ENCODE data around the gene CEP128.
A peak's percentile ranks its signal among the peaks of the same experiment; 100 is the strongest.

CEP128 gene

DNA sequence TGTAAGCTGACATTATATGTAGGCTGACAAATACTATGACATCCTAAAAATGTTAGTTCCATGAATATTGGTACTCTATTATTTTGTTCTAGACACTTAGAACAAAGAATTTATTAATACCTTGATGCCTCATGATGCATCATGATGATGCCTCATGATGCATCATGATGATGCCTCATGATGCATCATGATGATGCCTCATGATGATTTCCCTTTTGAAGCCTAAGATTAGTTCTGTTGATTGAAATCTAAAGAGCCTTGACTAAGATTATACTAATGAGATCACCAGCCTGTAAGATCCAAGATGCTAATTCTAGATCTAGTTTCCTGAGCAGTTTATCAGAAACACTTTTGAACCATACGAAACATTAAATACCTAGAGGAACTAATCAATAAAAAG lies 4.6 kb upstream of the CEP128 start:
- H3K4me1 Mint-ChIP-seq = peaks cover 16% of the 10 kb centered on the region
- peaks cover 4% of the 10 kb centered on the region for H3K36me3 Mint-ChIP-seq (ENCODE audit: insufficient read depth)
- ATAC-seq (replicated peaks; ENCODE audit: extremely low read depth, poor library complexity, severe bottlenecking) = no peak
- H3K4me3 Mint-ChIP-seq = no peak overlapping the region
- H3K9me3 Mint-ChIP-seq = no peaks in the 10 kb centered on the region
- no peak overlapping the region for H3K27ac Mint-ChIP-seq (ENCODE audit: low read depth)
- DNase-seq (ENCODE audit: low spot score in 2 of 2) = no peak
- H3K27me3 Mint-ChIP-seq = no peaks in the 10 kb centered on the region

DNA sequence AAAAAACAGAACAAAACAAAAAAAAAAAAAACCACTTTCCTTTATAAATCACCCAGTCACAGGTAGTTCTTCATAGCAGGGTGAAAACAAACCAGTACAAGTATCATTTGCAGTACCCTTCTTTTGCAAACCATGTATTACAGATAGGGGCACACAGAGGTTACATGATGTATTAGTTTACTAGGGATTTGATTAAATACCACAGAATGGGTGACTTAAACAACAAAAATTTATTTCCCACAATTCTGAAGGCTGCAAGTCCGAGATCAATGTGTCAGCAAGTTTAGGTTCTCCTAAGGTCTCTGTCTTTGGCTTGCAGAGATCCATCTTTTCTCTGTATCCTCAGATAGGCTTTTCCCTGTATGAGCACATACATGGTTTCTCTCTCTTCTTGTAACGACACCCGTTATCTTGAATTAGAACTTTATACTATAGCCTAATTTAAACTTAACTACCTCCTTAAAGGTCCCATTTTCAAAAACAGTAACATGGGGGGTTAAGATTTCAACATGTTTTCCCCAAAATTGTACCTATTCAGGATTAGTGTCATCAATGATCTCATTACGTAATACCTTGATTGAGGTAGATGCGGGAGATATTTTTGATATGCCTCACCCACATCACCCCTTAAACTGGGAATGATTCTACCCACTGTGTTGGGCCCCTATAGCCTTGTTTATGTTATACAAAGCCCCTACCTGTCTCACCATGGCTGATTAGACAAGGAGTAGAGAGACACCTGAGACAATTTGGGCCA lies 3.5 kb upstream of the CEP128 start:
- ATAC-seq (replicated peaks; ENCODE audit: extremely low read depth, poor library complexity, severe bottlenecking) (no peak), DNase-seq (ENCODE audit: low spot score in 2 of 2) (no peak)
- H3K36me3 Mint-ChIP-seq (ENCODE audit: insufficient read depth) = peaks cover 4% of the 10 kb centered on the region
- H3K27me3 Mint-ChIP-seq = no peaks in the 10 kb centered on the region
- no peak overlapping the region for H3K27ac Mint-ChIP-seq (ENCODE audit: low read depth)
- H3K4me3 Mint-ChIP-seq = no peak overlapping the region
- peaks cover 22% of the 10 kb centered on the region for H3K4me1 Mint-ChIP-seq
- H3K9me3 Mint-ChIP-seq = no peaks in the 10 kb centered on the region

DNA sequence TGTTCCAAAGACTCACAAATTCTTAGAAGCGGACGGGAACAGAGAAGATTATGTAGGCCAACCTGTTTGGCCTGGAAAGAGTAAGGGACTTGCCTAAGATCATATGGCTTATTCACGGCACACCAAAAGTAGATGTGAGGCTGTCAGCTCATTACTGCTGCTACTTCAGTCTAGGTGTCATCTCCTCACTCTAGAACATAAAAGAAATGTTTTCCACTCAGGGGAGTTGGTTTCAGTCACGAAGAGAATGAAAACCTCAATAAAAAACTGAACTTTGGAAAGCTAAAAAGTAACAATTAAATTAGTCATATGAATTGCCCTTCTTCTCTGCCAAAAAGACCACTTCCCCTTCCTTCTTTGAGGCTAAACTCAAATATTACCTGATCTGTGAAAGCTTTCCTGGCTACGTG lies 658 bp upstream of the CEP128 start:
- peaks cover 2% of the 10 kb centered on the region for H3K36me3 Mint-ChIP-seq (ENCODE audit: insufficient read depth)
- no peaks in the 10 kb centered on the region for H3K27me3 Mint-ChIP-seq
- no peaks in the 10 kb centered on the region for H3K9me3 Mint-ChIP-seq
- H3K4me1 Mint-ChIP-seq = peaks cover 28% of the 10 kb centered on the region
- peak; percentile 67 for ATAC-seq (replicated peaks; ENCODE audit: extremely low read depth, poor library complexity, severe bottlenecking)
- peak overlapping the region; percentile 89 for H3K27ac Mint-ChIP-seq (ENCODE audit: low read depth)
- peak overlapping the region; percentile 85 for H3K4me3 Mint-ChIP-seq
- DNase-seq (ENCODE audit: low spot score in 2 of 2) = no peak

DNA sequence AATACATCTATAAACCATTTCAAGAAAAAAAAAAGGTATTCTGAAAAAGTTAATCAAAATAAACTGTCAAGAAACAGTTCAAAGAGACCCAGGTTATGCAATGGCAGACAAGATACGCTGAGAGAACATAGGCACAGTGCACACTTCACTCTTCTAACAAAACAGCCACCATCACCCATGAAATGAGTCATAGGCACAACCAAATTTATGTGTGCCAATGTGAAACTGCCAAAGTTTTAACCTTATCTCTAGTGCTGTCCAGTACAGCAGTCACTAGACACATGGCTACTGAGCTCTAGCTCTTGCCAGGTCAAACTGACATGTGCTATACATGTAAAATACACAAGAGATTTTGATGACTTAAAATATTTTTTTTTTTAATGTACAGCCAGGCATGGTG lies 1.4 kb downstream of the CEP128 start:
- Mint-ChIP-seq H3K36me3 (ENCODE audit: insufficient read depth) (peaks cover 4% of the 10 kb centered on the region), H3K4me1 (peaks cover 28% of the 10 kb centered on the region), H3K27ac (ENCODE audit: low read depth) (no peak overlapping the region), H3K9me3 (no peaks in the 10 kb centered on the region), H3K27me3 (no peaks in the 10 kb centered on the region), H3K4me3 (no peak overlapping the region)
- DNase-seq (ENCODE audit: low spot score in 2 of 2) = no peak
- peak; percentile 30 for ATAC-seq (replicated peaks; ENCODE audit: extremely low read depth, poor library complexity, severe bottlenecking)

DNA sequence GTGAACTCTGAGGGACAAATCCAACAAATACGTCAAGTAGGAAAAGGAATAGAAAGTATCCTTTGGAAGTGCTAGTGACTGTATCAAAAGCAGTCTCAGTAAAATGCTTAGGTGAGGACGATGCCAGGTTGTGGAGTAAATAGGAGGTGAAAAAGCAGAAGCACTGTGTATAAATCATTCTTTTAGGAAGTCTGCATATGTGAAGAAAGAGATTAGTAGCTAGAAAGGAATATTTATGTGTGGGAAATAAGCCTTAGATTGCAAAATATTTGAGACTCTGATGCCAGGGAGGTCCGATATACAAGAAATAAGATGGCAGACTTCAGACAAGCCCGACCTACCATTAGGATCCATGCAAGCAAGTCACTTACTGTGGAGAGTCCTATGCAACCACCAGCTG lies 7.9 kb downstream of the CEP128 start:
- no peaks in the 10 kb centered on the region for H3K9me3 Mint-ChIP-seq
- peaks cover 46% of the 10 kb centered on the region for H3K4me1 Mint-ChIP-seq
- DNase-seq (ENCODE audit: low spot score in 2 of 2) = no peak
- H3K4me3 Mint-ChIP-seq = no peak overlapping the region
- H3K36me3 Mint-ChIP-seq (ENCODE audit: insufficient read depth) = peaks cover 12% of the 10 kb centered on the region
- peak overlapping the region; percentile 80 for H3K27ac Mint-ChIP-seq (ENCODE audit: low read depth)
- ATAC-seq (replicated peaks; ENCODE audit: extremely low read depth, poor library complexity, severe bottlenecking) = no peak
- H3K27me3 Mint-ChIP-seq = no peaks in the 10 kb centered on the region

DNA sequence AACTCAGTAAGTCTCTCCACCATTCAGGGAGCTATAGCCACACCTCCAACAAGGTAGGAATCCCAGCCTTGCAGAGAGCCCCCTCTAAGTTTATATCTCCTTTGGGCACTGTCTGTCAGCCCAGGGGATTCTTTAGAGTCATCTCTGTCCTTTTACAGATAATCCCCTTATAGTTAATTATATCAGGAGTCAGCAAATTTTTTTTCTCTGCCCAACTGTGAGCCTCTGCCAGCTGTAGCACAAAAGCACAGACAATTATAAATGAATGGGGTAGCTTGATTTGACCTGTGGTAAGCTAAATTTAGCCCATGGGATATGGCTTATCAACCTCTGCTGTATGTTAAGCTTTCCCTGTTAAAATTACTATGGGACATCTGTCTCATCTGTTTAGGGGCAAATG lies 8.3 kb downstream of the CEP128 start:
- no peaks in the 10 kb centered on the region for H3K27me3 Mint-ChIP-seq
- peaks cover 12% of the 10 kb centered on the region for H3K36me3 Mint-ChIP-seq (ENCODE audit: insufficient read depth)
- ATAC-seq (replicated peaks; ENCODE audit: extremely low read depth, poor library complexity, severe bottlenecking) = no peak
- DNase-seq (ENCODE audit: low spot score in 2 of 2) = no peak
- H3K9me3 Mint-ChIP-seq = no peaks in the 10 kb centered on the region
- no peak overlapping the region for H3K4me3 Mint-ChIP-seq
- H3K4me1 Mint-ChIP-seq = peaks cover 50% of the 10 kb centered on the region
- H3K27ac Mint-ChIP-seq (ENCODE audit: low read depth) = peak overlapping the region; percentile 80

DNA sequence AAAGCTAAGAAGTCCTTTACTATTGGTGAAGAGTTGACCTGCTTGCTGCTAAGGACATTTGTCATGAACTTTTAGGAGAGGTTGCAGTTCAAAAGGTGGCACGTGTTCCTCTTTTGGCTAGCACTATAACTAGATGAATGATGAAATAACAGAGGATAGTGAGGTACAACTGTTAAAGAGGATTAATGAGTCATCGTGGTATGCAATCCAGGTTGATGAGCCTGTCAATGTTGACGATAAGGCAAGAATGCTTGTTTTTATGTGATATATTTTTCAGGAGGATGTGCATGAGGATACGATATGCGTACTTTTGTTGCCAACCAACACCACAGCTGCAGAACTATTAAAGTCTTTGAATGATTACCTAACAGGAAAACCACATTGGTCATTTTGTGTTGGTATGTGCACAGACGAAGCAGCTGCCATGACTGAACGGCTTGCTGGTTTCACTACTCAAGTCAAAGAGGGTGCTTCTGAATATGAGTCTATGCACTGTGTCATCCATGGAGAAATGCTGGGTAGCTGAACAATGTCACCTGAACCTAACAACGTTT lies 10.6 kb downstream of the CEP128 start:
- H3K27me3 Mint-ChIP-seq = no peaks in the 10 kb centered on the region
- peaks cover 11% of the 10 kb centered on the region for H3K36me3 Mint-ChIP-seq (ENCODE audit: insufficient read depth)
- H3K4me1 Mint-ChIP-seq = peaks cover 65% of the 10 kb centered on the region
- H3K9me3 Mint-ChIP-seq = no peaks in the 10 kb centered on the region
- ATAC-seq (replicated peaks; ENCODE audit: extremely low read depth, poor library complexity, severe bottlenecking) (peak; percentile 90), DNase-seq (ENCODE audit: low spot score in 2 of 2) (peak in 1 of 2 donors; percentile 68)
- H3K4me3 Mint-ChIP-seq = peak overlapping the region; percentile 65
- peak overlapping the region; percentile 92 for H3K27ac Mint-ChIP-seq (ENCODE audit: low read depth)

DNA sequence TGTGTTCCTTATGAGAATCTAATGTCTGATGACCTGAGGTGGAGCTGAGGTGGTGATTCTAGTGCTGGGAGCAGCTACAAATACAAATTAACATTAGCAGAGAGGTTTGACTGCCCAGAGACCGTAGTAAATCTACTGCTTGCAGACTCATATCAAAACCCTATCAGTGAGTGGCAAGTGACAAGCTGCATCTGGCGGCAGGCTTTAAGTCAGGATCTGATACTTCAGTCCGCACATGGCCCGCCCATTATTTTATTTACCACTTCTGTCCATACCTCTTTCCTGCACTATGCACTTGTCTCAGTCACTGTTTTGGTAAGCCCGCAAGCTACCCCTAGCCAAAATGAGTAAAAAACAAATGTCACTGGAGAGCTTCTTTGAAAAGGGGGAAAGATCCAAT lies 11.4 kb downstream of the CEP128 start:
- Mint-ChIP-seq H3K36me3 (ENCODE audit: insufficient read depth) (peaks cover 9% of the 10 kb centered on the region), H3K9me3 (no peaks in the 10 kb centered on the region), H3K4me3 (peak overlapping the region; percentile 65), H3K27me3 (no peaks in the 10 kb centered on the region), H3K27ac (ENCODE audit: low read depth) (peak overlapping the region; percentile 92), H3K4me1 (peaks cover 72% of the 10 kb centered on the region)
- ATAC-seq (replicated peaks; ENCODE audit: extremely low read depth, poor library complexity, severe bottlenecking) (no peak), DNase-seq (ENCODE audit: low spot score in 2 of 2) (no peak)

DNA sequence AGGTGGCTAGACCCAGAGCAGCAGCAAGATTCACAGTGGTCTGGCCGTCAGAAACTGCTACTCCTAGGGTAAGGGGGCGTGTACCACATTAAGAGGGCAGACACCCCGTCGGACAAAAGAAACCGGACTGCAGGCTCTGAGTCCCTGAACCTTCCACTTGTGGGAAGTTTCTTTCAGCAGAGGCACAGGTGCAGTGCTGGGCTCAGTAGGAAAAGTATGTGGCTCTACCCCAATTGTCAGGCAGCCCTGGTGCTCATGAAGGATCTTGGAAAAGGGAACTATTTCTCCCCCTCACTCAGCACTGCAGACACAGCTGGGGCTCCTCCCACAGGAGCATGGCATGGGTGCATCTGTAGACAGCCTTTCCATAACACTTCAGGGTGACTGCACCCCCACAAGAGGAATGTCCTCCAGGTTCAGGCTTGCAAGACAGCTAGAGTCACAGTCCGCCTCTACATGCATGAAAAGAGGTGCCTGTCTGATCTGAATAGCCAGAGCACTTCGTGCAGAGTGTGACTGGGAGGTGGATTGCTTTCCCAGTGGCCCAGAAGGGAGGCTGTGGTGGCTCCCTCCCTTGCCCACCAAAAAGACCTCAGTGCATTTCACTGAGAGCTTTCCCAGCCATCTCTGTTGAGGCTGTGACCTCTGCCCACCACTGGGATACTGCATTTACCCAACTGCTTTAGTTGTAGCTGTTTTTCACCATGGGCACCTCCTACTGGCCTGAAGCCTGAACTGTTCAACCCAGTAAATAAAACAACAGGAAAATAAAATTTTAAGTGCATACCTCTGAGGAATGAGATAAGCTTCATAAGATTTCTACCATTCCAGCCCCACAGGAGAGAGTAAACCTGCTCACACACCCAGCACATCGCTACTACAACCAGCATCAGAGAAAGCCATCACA lies 14.2 kb downstream of the CEP128 start:
- H3K4me1 Mint-ChIP-seq = peaks cover 65% of the 10 kb centered on the region
- no peaks in the 10 kb centered on the region for H3K9me3 Mint-ChIP-seq
- no peak for DNase-seq (ENCODE audit: low spot score in 2 of 2)
- H3K27ac Mint-ChIP-seq (ENCODE audit: low read depth) = no peak overlapping the region
- H3K4me3 Mint-ChIP-seq = no peak overlapping the region
- H3K36me3 Mint-ChIP-seq (ENCODE audit: insufficient read depth) = peaks cover 11% of the 10 kb centered on the region
- H3K27me3 Mint-ChIP-seq = no peaks in the 10 kb centered on the region
- no peak for ATAC-seq (replicated peaks; ENCODE audit: extremely low read depth, poor library complexity, severe bottlenecking)

DNA sequence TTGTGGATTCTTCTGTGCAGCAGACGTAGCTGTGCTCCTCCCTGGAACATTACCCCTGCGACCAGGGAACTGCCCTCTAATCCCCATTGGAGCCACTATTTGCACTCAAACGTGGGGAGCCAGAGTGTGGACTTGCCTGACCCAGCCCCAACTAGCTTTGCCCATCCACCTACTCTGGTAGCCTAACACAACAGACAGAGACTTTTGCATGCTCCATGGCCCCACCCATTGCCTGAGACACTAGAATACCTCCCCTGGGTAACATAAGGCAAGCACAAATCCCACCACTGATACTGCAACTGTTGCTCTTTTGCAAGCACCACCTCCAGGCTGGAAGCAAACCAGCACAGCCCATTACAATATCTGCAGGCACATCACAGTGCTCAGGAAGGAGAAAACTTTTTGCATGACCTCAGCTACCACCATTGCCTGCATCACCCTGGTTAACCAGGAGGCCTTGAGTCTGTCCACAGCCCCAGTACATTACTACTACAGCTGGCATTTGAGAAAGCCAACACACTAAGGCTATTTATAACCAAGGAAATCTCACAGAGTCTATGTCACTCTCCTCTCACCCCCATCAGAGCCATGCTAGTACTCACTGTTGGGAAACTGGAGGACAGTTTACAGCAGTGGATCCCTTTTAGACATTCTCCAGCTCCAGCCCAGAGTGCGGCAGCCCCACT lies 15.0 kb downstream of the CEP128 start:
- Mint-ChIP-seq H3K4me3 (no peak overlapping the region), H3K36me3 (ENCODE audit: insufficient read depth) (peaks cover 11% of the 10 kb centered on the region), H3K4me1 (peaks cover 58% of the 10 kb centered on the region), H3K9me3 (no peaks in the 10 kb centered on the region), H3K27me3 (no peaks in the 10 kb centered on the region), H3K27ac (ENCODE audit: low read depth) (no peak overlapping the region)
- ATAC-seq (replicated peaks; ENCODE audit: extremely low read depth, poor library complexity, severe bottlenecking) = no peak
- no peak for DNase-seq (ENCODE audit: low spot score in 2 of 2)

DNA sequence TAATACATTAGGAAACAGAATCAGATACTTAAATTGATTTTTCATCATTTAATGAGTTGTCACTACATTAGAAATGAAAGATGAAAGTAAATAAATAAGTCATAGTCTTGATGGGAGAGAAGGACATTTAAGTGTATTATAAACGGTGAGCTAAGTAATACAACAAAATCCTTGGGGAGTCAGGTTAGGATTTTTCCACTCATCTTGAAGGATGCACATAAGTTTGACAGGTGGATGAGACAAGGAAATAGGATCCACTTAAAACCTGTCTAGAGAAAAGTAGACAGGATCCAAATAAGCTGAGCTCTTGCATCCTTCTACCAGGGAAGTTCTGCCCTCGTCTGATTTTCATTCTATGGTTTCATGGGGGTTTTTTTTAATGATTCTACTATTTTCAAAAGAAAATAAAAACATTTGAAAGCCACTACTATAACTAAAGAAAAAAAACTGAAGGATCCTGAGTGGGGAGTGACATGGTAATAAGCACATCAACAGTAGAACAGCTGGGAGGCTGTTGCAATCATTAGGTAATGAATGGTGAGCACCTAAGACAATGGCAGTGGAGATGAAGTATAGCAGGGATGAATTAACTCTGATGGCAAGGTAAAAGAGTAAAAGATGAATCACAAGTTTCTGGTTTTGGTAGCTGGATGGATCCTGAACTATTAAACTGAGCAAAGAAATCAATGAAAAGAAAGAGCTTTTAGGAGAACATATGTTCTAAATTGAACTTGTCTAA lies 17.0 kb downstream of the CEP128 start:
- H3K27ac Mint-ChIP-seq (ENCODE audit: low read depth) = peak overlapping the region; percentile 11
- peaks cover 38% of the 10 kb centered on the region for H3K4me1 Mint-ChIP-seq
- ATAC-seq (replicated peaks; ENCODE audit: extremely low read depth, poor library complexity, severe bottlenecking) (no peak), DNase-seq (ENCODE audit: low spot score in 2 of 2) (no peak)
- no peaks in the 10 kb centered on the region for H3K9me3 Mint-ChIP-seq
- no peak overlapping the region for H3K4me3 Mint-ChIP-seq
- peaks cover 2% of the 10 kb centered on the region for H3K36me3 Mint-ChIP-seq (ENCODE audit: insufficient read depth)
- no peaks in the 10 kb centered on the region for H3K27me3 Mint-ChIP-seq

DNA sequence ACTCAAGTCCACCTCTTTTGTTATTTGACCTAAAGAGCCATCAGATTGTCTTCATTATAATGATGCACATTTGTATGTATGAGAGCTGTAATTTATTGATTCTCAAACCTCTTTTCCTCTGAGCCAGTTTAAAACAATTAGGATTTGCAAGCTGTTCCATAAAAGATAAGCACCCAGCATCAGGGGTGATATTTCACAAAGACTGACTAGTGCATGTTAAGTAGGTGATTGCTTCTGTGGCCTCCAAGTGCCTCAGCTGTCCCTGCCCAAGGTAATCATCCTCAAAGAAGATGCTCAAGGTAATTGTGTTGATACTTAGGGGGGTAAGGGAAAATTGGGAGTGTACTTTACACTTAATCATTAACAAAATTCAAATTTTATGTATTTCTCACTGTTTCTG lies 18.2 kb downstream of the CEP128 start:
- DNase-seq (ENCODE audit: low spot score in 2 of 2) = no peak

More for the DNA sequence above, 18.2 kb downstream of the CEP128 start:
- Mint-ChIP-seq H3K4me3 (no peak overlapping the region), H3K36me3 (ENCODE audit: insufficient read depth) (peaks cover 2% of the 10 kb centered on the region), H3K27me3 (no peaks in the 10 kb centered on the region), H3K27ac (ENCODE audit: low read depth) (no peak overlapping the region), H3K9me3 (no peaks in the 10 kb centered on the region), H3K4me1 (peaks cover 29% of the 10 kb centered on the region)
- ATAC-seq (replicated peaks; ENCODE audit: extremely low read depth, poor library complexity, severe bottlenecking) = no peak
